Natural killer cell treated with Interleukin-12 subunit alpha and Interleukin-12 subunit beta and Interleukin-15 and Interleukin-18, amount 100 ng/mL, for 72 hours (primary cell): Measurements from ENCODE around the gene ASAH2. TPM values are rescaled to one million over a fixed set of nuclear protein-coding genes. Genes with fewer than 3 reads are reported as not detected.
A peak's percentile ranks its signal among the peaks of the same experiment; 100 is the strongest.
"Not testable (repeated sequence)": the region's sequence is repeated elsewhere in the genome, so short reads cannot be mapped to it uniquely, and the experiment has no call there.

Experiments
- ATAC-seq, 2 donors: fragments of 150-1000 bp; cut with Tn5 transposase in 1 of 2; sonication (Bioruptor Pico), chemical (Tn5 transposase) in 1 of 2; 2 replicates each; pipeline ENCODE4 v1.10.0; 2021
- DNase-seq: peaks from one replicate; pipeline ENCODE4 v3.0.0; 2022; ENCODE audit warnings: low spot score
- H3K27ac Mint-ChIP-seq, 2 donors: 1 replicate in 1 of 2; 2 replicates in 1 of 2; pipeline ENCODE4 v1.8.0; 2022; ENCODE audit warnings: mixed read lengths in 2 of 2, mild to moderate bottlenecking in 1 of 2, moderate library complexity in 1 of 2
- H3K27me3 Mint-ChIP-seq, 2 donors: 1 replicate in 1 of 2; 2 replicates in 1 of 2; pipeline ENCODE4 v1.8.0; 2022; ENCODE audit warnings: mixed read lengths in 2 of 2
- H3K36me3 Mint-ChIP-seq: one replicate; pipeline ENCODE4 v1.8.0; 2022; ENCODE audit warnings: mixed read lengths
- H3K4me1 Mint-ChIP-seq, 2 donors: 1 replicate in 1 of 2; 2 replicates in 1 of 2; pipeline ENCODE4 v1.8.0; 2022; ENCODE audit warnings: low read depth in 2 of 2, mixed read lengths in 2 of 2, mild to moderate bottlenecking in 1 of 2
- H3K4me3 Mint-ChIP-seq: one replicate; pipeline ENCODE4 v1.8.0; 2022; ENCODE audit warnings: mixed read lengths
- H3K9me3 Mint-ChIP-seq: 2 replicates; pipeline ENCODE4 v1.8.0; 2022; ENCODE audit warnings: mixed read lengths
- total RNA-seq, 2 donors: library from RNA; stranded (reverse); gene quantifications; one replicate each; pipeline ENCODE4 v1.2.3, GENCODE V29; 2022

Gene ASAH2
- total RNA-seq, 2 donors from 2014 or later = 6.0 to 6.1 TPM

DNA sequence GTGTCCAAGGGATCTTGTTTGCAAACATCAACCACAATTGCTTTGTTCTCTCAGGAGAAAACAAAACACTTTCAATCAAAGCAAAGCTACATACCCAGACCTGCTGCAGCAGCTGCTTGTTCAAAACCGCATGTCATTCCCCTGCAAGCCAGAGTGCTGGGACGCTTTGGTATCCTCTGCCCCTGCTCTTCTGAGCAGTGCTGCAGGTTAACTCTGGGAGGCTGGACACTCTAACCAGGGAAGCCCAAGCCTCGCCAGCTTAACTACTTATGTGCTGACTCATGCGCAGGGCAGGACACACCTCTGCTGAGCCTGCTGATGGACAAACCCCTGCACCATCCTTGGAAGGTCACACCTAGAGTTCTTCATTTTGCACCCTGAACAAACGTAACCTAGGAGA lies 28.2 kb upstream of the ASAH2 start:
- Mint-ChIP-seq H3K27ac (no peak overlapping the region), H3K36me3 (no peaks in the 10 kb centered on the region), H3K27me3 (peaks cover 36 to 66% of the 10 kb centered on the region in 2 donors), H3K4me1 (no peaks in the 10 kb centered on the region), H3K9me3 (no peaks in the 10 kb centered on the region), H3K4me3 (no peak overlapping the region)
- DNase-seq = no peak
- ATAC-seq = peak in 1 of 2 donors; percentile 59

DNA sequence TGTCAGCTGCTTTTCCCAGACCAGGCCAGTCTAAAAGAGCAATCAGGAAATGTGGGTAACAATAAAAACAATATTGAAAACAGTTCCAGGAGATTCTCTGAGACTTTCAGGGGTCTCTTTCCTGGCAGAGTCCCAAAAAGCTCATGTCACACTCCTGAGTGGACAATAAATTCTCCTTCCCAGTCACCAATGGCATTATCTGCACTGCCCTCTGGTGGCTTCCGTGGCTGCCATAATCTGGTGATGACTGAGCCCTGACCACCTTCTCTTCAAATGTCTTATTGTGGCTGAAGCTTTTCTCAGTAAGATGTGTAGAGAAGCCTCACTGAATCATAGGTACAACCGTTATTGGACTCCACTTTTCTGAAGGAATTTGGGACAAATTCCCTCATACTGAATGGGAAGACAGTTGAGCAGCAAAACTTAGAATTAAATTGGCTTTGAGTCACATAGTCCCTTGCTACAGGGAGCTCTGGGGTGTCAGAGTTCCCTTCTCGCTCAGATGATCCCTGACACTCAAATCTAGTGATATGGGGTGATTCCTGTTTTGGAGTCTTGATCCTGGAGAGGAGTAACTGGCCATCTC lies 24.4 kb upstream of the ASAH2 start:
- H3K4me1 Mint-ChIP-seq = peaks cover 0 to 3% of the 10 kb centered on the region in 2 donors
- no peaks in the 10 kb centered on the region for H3K9me3 Mint-ChIP-seq
- peaks cover 21 to 30% of the 10 kb centered on the region in 2 donors for H3K27me3 Mint-ChIP-seq
- DNase-seq (no peak), ATAC-seq (peak; percentile 60 to 62)
- H3K36me3 Mint-ChIP-seq = no peaks in the 10 kb centered on the region
- no peak overlapping the region for H3K4me3 Mint-ChIP-seq
- H3K27ac Mint-ChIP-seq = no peak overlapping the region

DNA sequence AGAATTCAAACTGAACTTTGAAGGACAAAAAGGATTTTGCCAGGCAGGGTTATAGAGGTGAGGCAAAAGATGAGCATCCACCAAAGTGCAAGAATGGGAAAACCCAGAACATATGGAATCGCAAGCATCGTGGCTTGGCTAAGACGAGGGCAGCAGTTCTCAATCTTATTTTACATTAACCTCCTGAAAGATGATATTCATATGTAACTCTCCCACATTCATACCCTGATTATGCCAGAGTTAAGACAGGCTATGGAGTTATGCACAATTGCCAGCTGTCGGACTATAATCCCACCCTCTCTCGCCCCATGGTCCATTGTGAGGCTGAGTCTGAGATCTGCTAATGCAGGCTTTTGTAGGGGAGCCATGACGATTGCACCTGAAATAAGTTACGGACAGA lies 21.2 kb upstream of the ASAH2 start:
- Mint-ChIP-seq H3K27me3 (peaks cover 18 to 20% of the 10 kb centered on the region in 2 donors), H3K36me3 (no peaks in the 10 kb centered on the region), H3K9me3 (no peaks in the 10 kb centered on the region), H3K27ac (no peak overlapping the region), H3K4me3 (no peak overlapping the region), H3K4me1 (peaks cover 0 to 3% of the 10 kb centered on the region in 2 donors)
- ATAC-seq = no peak
- no peak for DNase-seq

DNA sequence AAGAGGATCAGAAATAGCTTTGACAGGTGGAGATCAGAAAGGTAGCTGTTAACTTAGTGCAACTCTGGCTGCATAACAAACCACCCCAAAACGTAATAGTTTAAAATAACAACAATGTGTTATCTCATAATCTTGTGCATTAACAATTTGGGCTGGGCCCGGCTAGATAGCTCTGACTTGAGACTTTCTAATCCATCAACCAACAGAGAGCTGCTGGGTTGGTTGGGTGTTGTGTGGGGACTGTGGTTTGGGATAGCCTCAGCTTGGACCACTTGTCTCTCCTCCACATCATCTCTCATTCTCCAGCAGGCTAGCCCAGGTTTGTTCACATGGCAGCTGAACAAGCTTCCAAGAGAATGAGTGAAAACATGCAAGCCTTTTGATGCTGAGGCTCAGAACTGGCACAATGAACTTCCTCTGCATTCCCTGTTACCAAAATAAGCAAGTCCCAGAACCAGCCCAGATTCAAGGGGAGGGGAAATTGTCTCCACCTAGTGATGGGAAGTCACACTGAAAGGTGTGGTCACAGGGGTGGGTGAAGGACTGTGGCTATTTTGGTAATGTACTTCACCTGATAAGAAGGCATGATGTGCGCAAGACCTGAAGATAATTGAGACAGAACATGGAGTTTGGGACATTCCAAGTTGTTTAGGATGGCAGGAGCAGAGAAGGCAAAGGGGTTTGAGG lies 20.4 kb upstream of the ASAH2 start:
- Mint-ChIP-seq H3K27ac (no peak overlapping the region), H3K4me1 (peaks cover 0 to 3% of the 10 kb centered on the region in 2 donors), H3K9me3 (no peaks in the 10 kb centered on the region), H3K4me3 (no peak overlapping the region), H3K36me3 (no peaks in the 10 kb centered on the region), H3K27me3 (peaks cover 15 to 16% of the 10 kb centered on the region in 2 donors)
- DNase-seq = no peak
- ATAC-seq = no peak

DNA sequence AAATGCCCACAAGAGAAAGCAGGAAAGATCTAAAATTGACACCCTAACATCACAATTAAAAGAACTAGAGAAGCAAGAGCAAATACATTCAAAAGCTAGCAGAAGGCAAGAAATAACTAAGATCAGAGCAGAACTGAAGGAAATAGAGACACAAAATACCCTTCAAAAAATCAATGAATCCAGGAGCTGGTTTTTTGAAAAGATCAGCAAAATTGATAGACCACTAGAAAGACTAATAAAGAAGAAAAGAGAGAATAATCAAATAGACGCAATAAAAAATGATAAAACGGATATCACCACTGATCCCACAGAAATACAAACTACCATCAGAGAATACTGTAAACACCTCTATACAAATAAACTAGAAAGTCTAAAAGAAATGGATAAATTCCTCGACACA lies 16.6 kb upstream of the ASAH2 start:
- DNase-seq, H3K9me3 Mint-ChIP-seq, H3K4me1 Mint-ChIP-seq, H3K4me3 Mint-ChIP-seq, H3K27ac Mint-ChIP-seq, ATAC-seq: not testable (repeated sequence)
- Mint-ChIP-seq H3K36me3 (peaks cover 11% of the 10 kb centered on the region), H3K27me3 (peaks cover 22 to 41% of the 10 kb centered on the region in 2 donors)

DNA sequence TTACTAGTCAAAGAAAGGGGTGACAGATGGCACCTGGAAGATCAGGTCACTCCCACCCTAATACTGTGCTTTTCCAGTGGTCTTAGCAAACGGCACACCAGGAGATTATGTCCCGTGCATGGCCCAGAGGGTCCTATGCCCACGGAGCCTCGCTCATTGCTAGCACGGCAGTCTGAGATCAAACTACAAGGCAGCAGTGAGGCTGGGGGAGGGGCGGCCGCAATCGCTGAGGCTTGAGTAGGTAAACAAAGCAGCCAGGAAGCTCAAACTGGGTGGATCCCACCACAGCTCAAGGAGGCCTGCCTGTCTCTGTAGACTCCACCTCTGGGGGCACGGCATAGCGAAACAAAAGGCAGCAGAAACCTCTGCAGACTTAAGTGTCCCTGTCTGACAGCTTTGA lies 11.3 kb upstream of the ASAH2 start:
- H3K4me3 Mint-ChIP-seq = peak overlapping the region; percentile 30
- not testable (repeated sequence) for H3K27ac Mint-ChIP-seq, H3K9me3 Mint-ChIP-seq, ATAC-seq, DNase-seq
- H3K36me3 Mint-ChIP-seq = peaks cover 11% of the 10 kb centered on the region
- peaks cover 7 to 28% of the 10 kb centered on the region in 2 donors for H3K4me1 Mint-ChIP-seq
- H3K27me3 Mint-ChIP-seq = peaks cover 23 to 36% of the 10 kb centered on the region in 2 donors

DNA sequence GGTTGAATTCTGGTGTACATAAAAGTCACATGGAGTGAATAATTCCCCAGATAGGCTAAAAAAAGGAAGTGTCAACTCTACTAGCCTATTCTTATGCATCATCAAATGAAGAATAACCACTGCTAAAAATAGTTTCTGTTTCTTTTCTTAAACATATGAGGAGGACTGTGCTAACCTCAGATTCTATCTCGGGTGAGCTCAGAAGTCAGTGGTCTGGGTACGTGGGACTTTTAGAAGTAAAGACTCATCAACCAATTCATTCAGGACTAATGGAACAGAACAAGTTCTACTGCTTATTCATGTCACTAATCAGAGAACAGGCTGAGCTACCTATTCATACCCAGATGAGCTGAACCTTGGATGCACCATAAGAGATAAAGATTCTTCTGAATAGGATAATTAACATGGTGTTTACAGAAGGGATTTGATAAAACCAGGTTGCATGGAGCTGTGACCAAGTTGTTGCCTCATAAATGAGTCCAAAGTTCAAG lies 9.5 kb upstream of the ASAH2 start:
- H3K27me3 Mint-ChIP-seq = peaks cover 27 to 32% of the 10 kb centered on the region in 2 donors
- no peaks in the 10 kb centered on the region for H3K9me3 Mint-ChIP-seq
- no peak for DNase-seq
- peak overlapping the region in 1 of 2 donors; percentile 12 for H3K27ac Mint-ChIP-seq
- peaks cover 7 to 28% of the 10 kb centered on the region in 2 donors for H3K4me1 Mint-ChIP-seq
- peak; percentile 76 to 94 for ATAC-seq
- peak overlapping the region; percentile 19 for H3K4me3 Mint-ChIP-seq
- H3K36me3 Mint-ChIP-seq = peaks cover 11% of the 10 kb centered on the region

DNA sequence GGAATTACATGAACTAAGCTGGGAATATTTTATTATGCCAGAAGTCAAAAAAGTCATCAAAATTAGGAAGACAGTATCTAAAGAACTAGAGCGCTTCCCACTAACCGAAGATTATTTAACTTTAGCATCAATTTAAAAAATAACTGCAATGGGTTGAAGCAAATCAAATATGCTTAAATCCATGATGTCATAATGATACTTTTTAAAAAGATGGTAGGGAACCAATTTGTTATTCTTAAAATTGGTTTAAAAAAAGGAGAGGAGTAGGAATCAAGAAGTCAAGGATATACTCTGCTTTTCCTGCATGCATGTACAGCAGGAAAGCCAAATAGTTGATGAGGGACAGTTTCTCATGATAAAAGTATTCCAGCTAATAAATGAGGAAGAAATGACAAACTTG lies 3.2 kb upstream of the ASAH2 start:
- Mint-ChIP-seq H3K4me1 (no peaks in the 10 kb centered on the region), H3K4me3 (no peak overlapping the region), H3K36me3 (no peaks in the 10 kb centered on the region), H3K9me3 (no peaks in the 10 kb centered on the region), H3K27me3 (peaks cover 32 to 38% of the 10 kb centered on the region in 2 donors), H3K27ac (no peak overlapping the region)
- ATAC-seq (no peak), DNase-seq (no peak)

DNA sequence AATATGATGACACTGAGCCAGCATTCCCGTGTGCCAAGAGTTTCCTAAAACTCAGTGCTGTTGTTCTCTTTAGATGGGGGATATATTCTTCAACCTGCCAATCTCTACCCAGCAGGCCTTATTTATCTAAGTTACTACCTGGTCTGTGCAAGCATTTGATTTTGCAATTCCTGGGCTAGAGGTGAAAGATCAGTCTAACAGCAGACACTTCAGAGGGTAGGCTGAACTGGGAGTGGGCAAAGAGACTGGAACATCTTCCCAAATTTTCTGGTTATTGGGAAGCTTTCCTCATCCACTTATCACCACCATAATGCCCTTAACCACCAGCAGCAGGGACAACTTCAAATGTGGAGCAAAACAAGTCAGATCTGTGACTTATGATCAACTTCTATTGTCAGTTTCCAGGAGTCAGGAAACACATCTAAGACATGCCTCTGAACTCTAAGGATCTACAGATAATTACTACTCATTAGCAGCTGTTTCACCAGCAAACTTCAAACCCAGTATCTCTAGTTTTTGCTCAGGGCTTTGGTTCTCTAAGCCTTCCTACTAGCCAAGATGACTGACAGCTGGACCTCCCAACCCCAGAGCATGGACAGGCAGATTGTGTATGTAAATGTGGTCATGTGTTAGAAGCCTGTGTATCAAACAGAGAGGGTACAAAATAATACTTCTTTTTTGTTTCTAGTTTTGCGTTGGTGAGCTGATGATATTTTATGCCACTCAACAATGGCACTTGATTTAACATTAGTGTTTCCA lies 1.0 kb downstream of the ASAH2 start:
- H3K9me3 Mint-ChIP-seq = no peaks in the 10 kb centered on the region
- ATAC-seq = no peak
- no peak overlapping the region for H3K27ac Mint-ChIP-seq
- no peak for DNase-seq
- H3K36me3 Mint-ChIP-seq = no peaks in the 10 kb centered on the region
- peaks cover 32 to 33% of the 10 kb centered on the region in 2 donors for H3K27me3 Mint-ChIP-seq
- no peak overlapping the region for H3K4me3 Mint-ChIP-seq
- H3K4me1 Mint-ChIP-seq = no peaks in the 10 kb centered on the region

DNA sequence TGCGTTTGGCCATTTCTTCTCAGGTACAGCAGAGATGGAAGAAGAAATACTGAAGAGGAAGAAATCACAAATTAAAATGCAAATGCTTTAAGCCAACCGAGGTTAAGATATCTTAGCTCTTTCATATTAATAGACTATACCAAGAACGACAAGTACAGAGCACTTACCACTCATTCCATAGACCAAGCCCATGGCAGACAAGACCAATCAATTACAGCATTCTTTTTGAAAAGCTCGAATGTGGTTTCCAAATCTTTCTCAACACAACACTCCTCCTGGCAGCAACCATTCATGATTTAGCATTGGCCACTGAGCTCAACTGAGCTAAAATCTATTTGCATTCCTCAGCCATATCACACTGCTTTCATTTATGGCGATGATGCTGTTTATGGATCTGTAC lies 2.7 kb downstream of the ASAH2 start:
- no peaks in the 10 kb centered on the region for H3K9me3 Mint-ChIP-seq
- no peak overlapping the region for H3K4me3 Mint-ChIP-seq
- H3K4me1 Mint-ChIP-seq = no peaks in the 10 kb centered on the region
- no peaks in the 10 kb centered on the region for H3K36me3 Mint-ChIP-seq
- no peak overlapping the region for H3K27ac Mint-ChIP-seq
- H3K27me3 Mint-ChIP-seq = peaks cover 29 to 31% of the 10 kb centered on the region in 2 donors
- ATAC-seq (no peak), DNase-seq (no peak)

DNA sequence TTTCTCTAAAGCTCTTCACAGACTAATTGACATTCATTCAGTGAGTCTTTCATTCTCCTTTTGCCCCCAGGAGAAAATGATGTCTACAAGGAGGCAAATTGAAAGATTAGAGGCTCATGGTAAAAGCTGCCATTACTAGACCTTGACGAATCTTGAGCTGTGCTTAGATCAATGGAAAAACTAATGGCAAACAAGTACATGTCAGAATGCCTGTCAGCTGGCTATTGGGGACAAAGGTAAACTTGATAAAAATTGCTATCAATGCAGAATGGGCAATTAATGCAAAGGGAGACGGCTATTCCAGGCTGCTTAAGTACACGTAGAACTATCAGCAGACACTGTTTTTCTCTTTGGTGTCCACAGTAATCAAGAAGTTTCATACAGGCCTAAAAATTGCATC lies 3.3 kb downstream of the ASAH2 start:
- peaks cover 28 to 29% of the 10 kb centered on the region in 2 donors for H3K27me3 Mint-ChIP-seq
- no peaks in the 10 kb centered on the region for H3K4me1 Mint-ChIP-seq
- H3K27ac Mint-ChIP-seq = no peak overlapping the region
- no peaks in the 10 kb centered on the region for H3K36me3 Mint-ChIP-seq
- DNase-seq (no peak), ATAC-seq (no peak)
- H3K4me3 Mint-ChIP-seq = no peak overlapping the region
- H3K9me3 Mint-ChIP-seq = no peaks in the 10 kb centered on the region

DNA sequence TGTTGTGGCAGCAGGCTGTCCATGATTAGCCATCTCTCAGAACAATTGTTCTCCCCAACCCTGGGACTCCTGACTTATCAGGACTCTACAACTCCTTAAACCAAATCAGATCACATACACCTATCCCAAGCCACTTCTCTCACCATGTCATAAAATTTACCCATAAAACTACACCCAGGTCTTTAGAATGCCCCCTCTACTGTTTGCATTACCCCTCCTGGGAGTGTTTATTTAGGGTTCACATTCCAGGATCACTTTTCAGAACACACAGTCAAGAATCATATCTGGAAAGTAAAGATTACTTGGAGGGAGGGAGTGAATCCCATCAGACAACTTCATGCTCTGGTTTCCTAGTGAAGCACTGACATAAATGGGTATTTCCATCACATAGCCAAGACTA lies 7.1 kb downstream of the ASAH2 start:
- DNase-seq (no peak), ATAC-seq (no peak)
- Mint-ChIP-seq H3K4me1 (no peaks in the 10 kb centered on the region), H3K27ac (no peak overlapping the region), H3K36me3 (no peaks in the 10 kb centered on the region), H3K4me3 (no peak overlapping the region), H3K9me3 (no peaks in the 10 kb centered on the region), H3K27me3 (peaks cover 33 to 50% of the 10 kb centered on the region in 2 donors)

DNA sequence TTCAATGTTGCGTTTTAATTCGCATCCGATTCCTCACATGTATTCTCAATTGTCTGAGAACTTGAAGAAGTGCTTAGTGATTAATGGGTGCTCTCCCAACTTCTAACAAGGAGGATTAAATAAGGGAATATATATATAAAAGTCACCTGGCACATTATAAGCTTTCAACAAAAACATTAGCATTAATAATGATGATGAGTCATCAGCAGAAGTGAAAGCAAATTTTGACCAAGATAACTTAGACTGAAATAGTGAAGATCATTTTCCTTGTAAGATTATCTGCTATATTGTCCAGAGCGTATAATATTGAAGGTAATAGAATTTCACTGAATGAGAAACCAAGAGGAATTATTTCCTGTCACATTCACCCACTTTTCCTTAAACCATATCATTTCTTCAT lies 8.5 kb downstream of the ASAH2 start:
- DNase-seq (no peak), ATAC-seq (no peak)
- Mint-ChIP-seq H3K36me3 (no peaks in the 10 kb centered on the region), H3K4me3 (no peak overlapping the region), H3K27ac (no peak overlapping the region), H3K27me3 (peaks cover 29 to 62% of the 10 kb centered on the region in 2 donors), H3K4me1 (no peaks in the 10 kb centered on the region), H3K9me3 (no peaks in the 10 kb centered on the region)

DNA sequence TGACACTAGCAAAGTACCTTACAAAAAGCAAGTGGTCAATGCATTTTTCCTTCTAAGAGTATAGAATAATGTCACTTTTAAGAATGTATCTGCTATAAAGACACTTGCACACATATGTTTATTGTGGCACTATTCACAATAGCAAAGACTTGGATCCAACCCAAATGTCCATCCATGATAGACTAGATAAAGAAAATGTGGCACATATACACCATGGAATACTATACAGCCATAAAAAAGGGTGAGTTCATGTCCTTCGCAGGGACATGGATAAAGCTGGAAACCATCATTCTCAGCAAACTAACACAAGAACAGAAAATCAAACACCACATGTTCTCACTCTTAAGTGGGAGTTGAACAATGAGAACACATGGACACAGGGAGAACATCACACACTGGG lies 9.8 kb downstream of the ASAH2 start:
- H3K9me3 Mint-ChIP-seq, ATAC-seq, H3K36me3 Mint-ChIP-seq, DNase-seq, H3K27ac Mint-ChIP-seq, H3K4me1 Mint-ChIP-seq, H3K4me3 Mint-ChIP-seq: not testable (repeated sequence)
- peaks cover 26 to 62% of the 10 kb centered on the region in 2 donors for H3K27me3 Mint-ChIP-seq
